ENCODE data around the gene PCSK4. TPM values are rescaled to one million over a fixed set of nuclear protein-coding genes. Genes with fewer than 3 reads are reported as not detected.

The PCSK4 gene
- total RNA-seq, 1 experiment from 2014 or later: 18.6 TPM

DNA sequence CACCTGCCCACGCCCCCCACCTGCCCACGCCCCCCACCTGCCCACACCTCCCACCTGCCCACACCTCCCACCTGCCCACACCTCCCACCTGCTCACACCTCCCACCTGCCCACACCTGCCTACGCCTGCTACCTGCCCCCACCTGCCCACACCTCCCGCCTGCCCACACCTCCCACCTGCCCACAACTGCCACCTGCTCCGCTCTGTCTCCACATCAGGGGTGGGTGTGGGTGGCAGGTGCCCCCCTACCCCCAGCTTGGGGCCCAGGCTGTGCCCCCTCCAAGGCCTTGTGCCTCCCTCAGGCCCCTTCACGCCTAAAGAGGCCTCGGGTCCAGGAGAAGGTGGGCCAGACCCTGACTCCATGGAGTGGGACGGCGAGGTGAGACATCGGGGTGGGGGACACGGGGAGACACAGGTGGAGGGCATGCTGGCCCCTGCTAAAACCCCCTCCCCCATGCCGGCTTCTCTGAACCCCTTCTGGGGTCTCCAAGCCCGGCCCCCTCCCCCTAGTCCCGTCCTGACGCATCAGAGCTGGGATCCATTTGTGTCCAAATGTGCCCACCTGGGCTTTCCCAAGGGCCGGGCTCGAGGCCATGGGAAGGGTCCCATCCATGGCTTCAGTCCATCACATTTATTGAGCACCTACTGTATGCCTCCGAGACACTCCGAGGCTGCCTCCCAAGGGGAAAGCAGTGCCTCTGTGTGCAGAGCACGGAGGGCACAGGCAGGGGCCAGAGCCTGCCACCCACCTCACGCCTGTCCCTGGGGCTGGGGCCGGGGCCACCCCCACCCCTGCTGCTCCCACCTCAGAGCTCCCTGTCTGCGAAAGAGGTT is 38.7 kb upstream of the PCSK4 start:
- no peak overlapping the region for H2AFZ ChIP-seq
- no peak overlapping the region for H3K27ac ChIP-seq
- 0 out of 2 replicates have a peak, but pooled peaks cover 8% of the 10 kb centered on the region for H3K27me3 ChIP-seq (ENCODE audit: insufficient read depth, low read depth)
- DNase-seq: no peak
- H3K4me2 ChIP-seq: no peak overlapping the region
- TF ChIP-seq, protein P1, sequence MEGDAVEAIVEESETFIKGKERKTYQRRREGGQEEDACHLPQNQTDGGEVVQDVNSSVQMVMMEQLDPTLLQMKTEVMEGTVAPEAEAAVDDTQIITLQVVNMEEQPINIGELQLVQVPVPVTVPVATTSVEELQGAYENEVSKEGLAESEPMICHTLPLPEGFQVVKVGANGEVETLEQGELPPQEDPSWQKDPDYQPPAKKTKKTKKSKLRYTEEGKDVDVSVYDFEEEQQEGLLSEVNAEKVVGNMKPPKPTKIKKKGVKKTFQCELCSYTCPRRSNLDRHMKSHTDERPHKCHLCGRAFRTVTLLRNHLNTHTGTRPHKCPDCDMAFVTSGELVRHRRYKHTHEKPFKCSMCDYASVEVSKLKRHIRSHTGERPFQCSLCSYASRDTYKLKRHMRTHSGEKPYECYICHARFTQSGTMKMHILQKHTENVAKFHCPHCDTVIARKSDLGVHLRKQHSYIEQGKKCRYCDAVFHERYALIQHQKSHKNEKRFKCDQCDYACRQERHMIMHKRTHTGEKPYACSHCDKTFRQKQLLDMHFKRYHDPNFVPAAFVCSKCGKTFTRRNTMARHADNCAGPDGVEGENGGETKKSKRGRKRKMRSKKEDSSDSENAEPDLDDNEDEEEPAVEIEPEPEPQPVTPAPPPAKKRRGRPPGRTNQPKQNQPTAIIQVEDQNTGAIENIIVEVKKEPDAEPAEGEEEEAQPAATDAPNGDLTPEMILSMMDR (conservative IDR thresholded peaks at IDR 0.05): no peak
- TF ChIP-seq EZH2 (IDR thresholded peaks at IDR 0.05; ENCODE audit: low read depth): no peak
- no peaks in the 10 kb centered on the region for H3K9me3 ChIP-seq (ENCODE audit: insufficient read depth, low read depth)
- no peak overlapping the region for H3K4me3 ChIP-seq
- ChIA-PET CTCF (no interaction called here), POLR2A (ENCODE audit: unreplicated experiment) (no interaction called here)
- H3F3A ChIP-seq (ENCODE audit: insufficient read depth, low read depth): no peaks in the 10 kb centered on the region
- no peaks in the 10 kb centered on the region for H3K36me3 ChIP-seq (ENCODE audit: low read depth)
- H3K4me1 ChIP-seq (replicated peaks; ENCODE audit: insufficient read depth): no peaks in the 10 kb centered on the region
- no TSS peak for BruUV-seq (replicated peaks)
- H4K20me1 ChIP-seq (ENCODE audit: insufficient read depth): no peaks in the 10 kb centered on the region
- H3K79me2 ChIP-seq (ENCODE audit: low read depth): no peaks in the 10 kb centered on the region
- H3K9me2 ChIP-seq (ENCODE audit: insufficient read depth): no peaks in the 10 kb centered on the region
- intact Hi-C loops (cut with micrococcal nuclease; ENCODE audit: unreplicated experiment): no loop called here

- no peaks in the 10 kb centered on the region for H3K4me1 ChIP-seq (replicated peaks; ENCODE audit: insufficient read depth)
- 0 out of 2 replicates have a peak, but pooled peaks cover 8% of the 10 kb centered on the region for H3K27me3 ChIP-seq (ENCODE audit: insufficient read depth, low read depth)
- H3K27ac ChIP-seq: no peak overlapping the region
- H3K9me3 ChIP-seq (ENCODE audit: insufficient read depth, low read depth): no peaks in the 10 kb centered on the region
- intact Hi-C loops (cut with micrococcal nuclease; ENCODE audit: unreplicated experiment): no loop called here
- BruUV-seq (replicated peaks): no TSS peak
- no peak overlapping the region for H2AFZ ChIP-seq
- H3F3A ChIP-seq (ENCODE audit: insufficient read depth, low read depth): no peaks in the 10 kb centered on the region
- ChIA-PET CTCF (interaction anchor here (0.6 kb wide), 1 partner anchor 14 kb away, joined by 5 read pairs; no protein-coding TSS in a partner anchor), POLR2A (ENCODE audit: unreplicated experiment) (no interaction called here)
- H3K36me3 ChIP-seq (ENCODE audit: low read depth): no peaks in the 10 kb centered on the region
- no peak for DNase-seq
- H4K20me1 ChIP-seq (ENCODE audit: insufficient read depth): no peaks in the 10 kb centered on the region
- H3K79me2 ChIP-seq (ENCODE audit: low read depth): no peaks in the 10 kb centered on the region
- TF ChIP-seq, protein P1 (conservative IDR thresholded peaks at IDR 0.05): no peak
- TF ChIP-seq EZH2 (IDR thresholded peaks at IDR 0.05; ENCODE audit: low read depth): no peak
- H3K4me3 ChIP-seq: no peak overlapping the region
- no peak overlapping the region for H3K4me2 ChIP-seq
- H3K9me2 ChIP-seq (ENCODE audit: insufficient read depth): no peaks in the 10 kb centered on the region
Observed at GRCh38 chr19:1527650-1528309, 37.6 kb upstream of the PCSK4 start.

GRCh38 chr19:1526979-1527649 is 37.0 kb upstream of the PCSK4 start:
- no peak overlapping the region for H3K4me2 ChIP-seq
- no peak for DNase-seq
- no peaks in the 10 kb centered on the region for H3F3A ChIP-seq (ENCODE audit: insufficient read depth, low read depth)
- ChIA-PET CTCF (no interaction called here), POLR2A (ENCODE audit: unreplicated experiment) (no interaction called here)
- H2AFZ ChIP-seq: no peak overlapping the region
- H3K79me2 ChIP-seq (ENCODE audit: low read depth): no peaks in the 10 kb centered on the region
- BruUV-seq (replicated peaks): no TSS peak
- no peak for TF ChIP-seq EZH2 (IDR thresholded peaks at IDR 0.05; ENCODE audit: low read depth)
- TF ChIP-seq, protein P1 (conservative IDR thresholded peaks at IDR 0.05): no peak
- H3K27ac ChIP-seq: no peak overlapping the region
- no peaks in the 10 kb centered on the region for H3K9me3 ChIP-seq (ENCODE audit: insufficient read depth, low read depth)
- no peaks in the 10 kb centered on the region for H4K20me1 ChIP-seq (ENCODE audit: insufficient read depth)
- H3K9me2 ChIP-seq (ENCODE audit: insufficient read depth): no peaks in the 10 kb centered on the region
- H3K36me3 ChIP-seq (ENCODE audit: low read depth): no peaks in the 10 kb centered on the region
- H3K4me1 ChIP-seq (replicated peaks; ENCODE audit: insufficient read depth): no peaks in the 10 kb centered on the region
- intact Hi-C loops (cut with micrococcal nuclease; ENCODE audit: unreplicated experiment): no loop called here
- H3K27me3 ChIP-seq (ENCODE audit: insufficient read depth, low read depth): 0 out of 2 replicates have a peak, but pooled peaks cover 8% of the 10 kb centered on the region
- H3K4me3 ChIP-seq: no peak overlapping the region
